ENCODE measurements around the gene ALKBH6. TPM values are rescaled to one million over a fixed set of nuclear protein-coding genes. Genes with fewer than 3 reads are reported as not detected.
A peak's percentile ranks its signal among the peaks of the same experiment; 100 is the strongest.
"Not testable (repeated sequence)": the region's sequence is repeated elsewhere in the genome, so short reads cannot be mapped to it uniquely, and the experiment has no call there.

The ALKBH6 gene
- total RNA-seq, 1 donor from 2014 or later, result 27.3 TPM

- Histone ChIP-seq H2AFZ (ENCODE audit: low read depth, low read length) (peak overlapping the region; percentile 43), H3K4me1 (ENCODE audit: insufficient read depth, low read length) (peaks cover 6% of the 10 kb centered on the region), H3K27me3 (ENCODE audit: insufficient read depth, low read length) (no peaks in the 10 kb centered on the region), H4K20me1 (ENCODE audit: insufficient read depth, low read length) (no peaks in the 10 kb centered on the region), H3K4me2 (ENCODE audit: low read length) (peak overlapping the region; percentile 50), H3K36me3 (ENCODE audit: insufficient read depth, low read length) (no peaks in the 10 kb centered on the region), H3K9me3 (ENCODE audit: insufficient read depth, low read depth, low read length) (no peaks in the 10 kb centered on the region), H3K79me2 (ENCODE audit: insufficient read depth, low read length) (no peaks in the 10 kb centered on the region), H3K4me3 (ENCODE audit: insufficient read depth, low read depth, low read length) (no peak overlapping the region), H3K9ac (ENCODE audit: low read length) (no peak overlapping the region), H3K27ac (ENCODE audit: low read depth, low read length) (no peak overlapping the region)
- FAIRE-seq, result no peak
- Mint-ChIP-seq H3K27ac (ENCODE audit: unreplicated experiment) (peak overlapping the region; percentile 91), H3K4me1 (ENCODE audit: low read depth, unreplicated experiment) (peaks cover 12% of the 10 kb centered on the region), H3K27me3 (ENCODE audit: low read depth, unreplicated experiment) (no peaks in the 10 kb centered on the region), H3K4me3 (ENCODE audit: unreplicated experiment) (no peak overlapping the region), H3K9me3 (ENCODE audit: unreplicated experiment) (no peaks in the 10 kb centered on the region), H3K36me3 (ENCODE audit: low read depth, unreplicated experiment) (peaks cover 9% of the 10 kb centered on the region)
- TF ChIP-seq CTCF (IDR thresholded peaks at IDR 0.05; ENCODE audit: insufficient read depth, low read depth, low read length) (no peak), EZH2 (IDR thresholded peaks at IDR 0.05; ENCODE audit: insufficient read depth, low read length) (no peak)
- DNase-seq (ENCODE audit: low read depth), result peak; percentile 74
Measured at GRCh38 chr19:36041831-36042230, 27.8 kb upstream of the ALKBH6 start.

DNA sequence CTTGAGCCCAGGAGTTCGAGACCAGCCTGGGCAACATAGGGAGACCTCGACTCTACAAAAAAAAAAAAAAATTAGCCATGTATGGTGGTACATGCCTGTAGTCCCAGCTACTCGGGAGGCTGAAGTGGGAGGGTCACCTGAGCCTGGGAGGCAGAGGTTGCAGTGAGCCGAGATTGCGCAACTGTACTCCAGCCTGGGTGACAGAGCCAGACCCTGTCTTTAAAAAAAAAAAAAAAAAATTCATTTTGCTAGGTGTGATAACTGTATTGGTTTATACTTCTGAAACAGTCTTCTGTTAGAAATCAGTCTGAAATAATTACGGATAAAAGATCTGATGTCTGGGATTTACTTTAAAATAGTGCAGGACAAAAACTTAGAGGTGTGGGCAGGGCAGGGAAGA lies 27.1 kb upstream of the ALKBH6 start:
- Mint-ChIP-seq H3K4me1 (ENCODE audit: low read depth, unreplicated experiment) (peaks cover 12% of the 10 kb centered on the region), H3K27ac (ENCODE audit: unreplicated experiment) (peak overlapping the region; percentile 91)
- not testable (repeated sequence) for H4K20me1 ChIP-seq (ENCODE audit: insufficient read depth, low read length); H3K36me3 ChIP-seq (ENCODE audit: insufficient read depth, low read length); H3K4me2 ChIP-seq (ENCODE audit: low read length); H3K36me3 Mint-ChIP-seq (ENCODE audit: low read depth, unreplicated experiment); FAIRE-seq; H2AFZ ChIP-seq (ENCODE audit: low read depth, low read length); H3K9me3 ChIP-seq (ENCODE audit: insufficient read depth, low read depth, low read length); H3K4me3 ChIP-seq (ENCODE audit: insufficient read depth, low read depth, low read length); H3K9ac ChIP-seq (ENCODE audit: low read length); DNase-seq (ENCODE audit: low read depth); H3K4me1 ChIP-seq (ENCODE audit: insufficient read depth, low read length); H3K79me2 ChIP-seq (ENCODE audit: insufficient read depth, low read length); H3K27ac ChIP-seq (ENCODE audit: low read depth, low read length); H3K27me3 Mint-ChIP-seq (ENCODE audit: low read depth, unreplicated experiment); H3K4me3 Mint-ChIP-seq (ENCODE audit: unreplicated experiment); H3K9me3 Mint-ChIP-seq (ENCODE audit: unreplicated experiment); H3K27me3 ChIP-seq (ENCODE audit: insufficient read depth, low read length)

GRCh38 chr19:36040495-36040894 lies 26.5 kb upstream of the ALKBH6 start:
- Histone ChIP-seq H3K79me2 (ENCODE audit: insufficient read depth, low read length) (no peaks in the 10 kb centered on the region), H3K9me3 (ENCODE audit: insufficient read depth, low read depth, low read length) (no peaks in the 10 kb centered on the region), H3K4me1 (ENCODE audit: insufficient read depth, low read length) (peaks cover 6% of the 10 kb centered on the region), H3K36me3 (ENCODE audit: insufficient read depth, low read length) (no peaks in the 10 kb centered on the region), H3K27me3 (ENCODE audit: insufficient read depth, low read length) (no peaks in the 10 kb centered on the region), H3K4me3 (ENCODE audit: insufficient read depth, low read depth, low read length) (no peak overlapping the region), H4K20me1 (ENCODE audit: insufficient read depth, low read length) (no peaks in the 10 kb centered on the region), H3K4me2 (ENCODE audit: low read length) (no peak overlapping the region), H2AFZ (ENCODE audit: low read depth, low read length) (no peak overlapping the region), H3K27ac (ENCODE audit: low read depth, low read length) (no peak overlapping the region), H3K9ac (ENCODE audit: low read length) (no peak overlapping the region)
- Mint-ChIP-seq H3K36me3 (ENCODE audit: low read depth, unreplicated experiment) (peaks cover 4% of the 10 kb centered on the region), H3K4me3 (ENCODE audit: unreplicated experiment) (no peak overlapping the region), H3K9me3 (ENCODE audit: unreplicated experiment) (no peaks in the 10 kb centered on the region), H3K4me1 (ENCODE audit: low read depth, unreplicated experiment) (peaks cover 14% of the 10 kb centered on the region), H3K27ac (ENCODE audit: unreplicated experiment) (no peak overlapping the region), H3K27me3 (ENCODE audit: low read depth, unreplicated experiment) (no peaks in the 10 kb centered on the region)
- TF ChIP-seq EZH2 (IDR thresholded peaks at IDR 0.05; ENCODE audit: insufficient read depth, low read length) (no peak), CTCF (IDR thresholded peaks at IDR 0.05; ENCODE audit: insufficient read depth, low read depth, low read length) (no peak)
- FAIRE-seq, result no peak
- DNase-seq (ENCODE audit: low read depth), result no peak

All from astrocyte (in vitro differentiated cells and primary cell).